NK-92 (cell line): ENCODE measurements around the gene GPR39.

Experiments used
- DNase-seq: peaks from one replicate; lab custom pipeline; 2025; ENCODE audit not compliant: unreplicated experiment; lab: John Stamatoyannopoulos, UW

GPR39 gene

DNA sequence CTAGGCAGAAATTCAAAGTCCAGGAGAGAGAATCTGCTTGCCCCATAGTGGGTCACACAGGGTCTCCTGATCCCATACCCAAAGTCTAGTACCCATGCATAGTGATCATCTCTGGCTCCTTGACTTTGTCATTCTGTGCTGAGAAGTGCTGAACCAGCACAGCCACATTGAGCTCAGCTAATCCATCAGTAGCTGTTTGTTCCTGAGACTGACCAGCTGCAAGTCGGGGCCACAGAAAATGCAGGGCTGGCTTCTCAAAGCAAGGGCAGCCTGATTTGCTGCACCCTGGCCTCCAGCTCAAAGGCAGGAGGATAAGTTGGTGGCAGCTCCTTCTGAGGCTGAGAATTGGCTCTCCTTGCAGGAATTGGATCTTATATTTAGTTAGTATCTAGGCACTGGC, 181.2 kb downstream of the GPR39 start:
- DNase-seq: no peak

GRCh38 chr2:132598536-132598935, 181.9 kb downstream of the GPR39 start:
- no peak for DNase-seq

DNA sequence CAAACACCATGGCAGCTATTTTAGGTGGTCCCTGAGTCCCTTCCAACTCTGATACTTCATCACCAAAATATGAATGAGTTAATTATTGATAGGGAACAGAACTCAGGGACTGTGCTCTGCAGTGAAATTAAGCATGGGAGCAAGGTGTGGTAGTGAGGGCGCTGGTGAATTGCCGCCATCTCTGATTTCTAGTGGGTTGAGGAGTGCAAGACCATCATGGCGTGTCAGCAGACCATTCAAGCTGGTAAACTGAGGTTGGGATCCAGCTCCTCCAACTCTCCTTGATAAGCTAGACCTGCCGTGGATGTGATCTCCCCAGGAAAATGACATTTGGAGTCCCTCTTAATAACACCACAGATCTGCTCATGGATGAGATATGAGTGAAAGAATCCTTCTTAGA, 183.0 kb downstream of the GPR39 start:
- DNase-seq: no peak

- no peak for DNase-seq
Measured at GRCh38 chr2:132604561-132604960, 188.0 kb downstream of the GPR39 start.

- no peak for DNase-seq
Measured at GRCh38 chr2:132605236-132606180, 188.9 kb downstream of the GPR39 start.

DNA sequence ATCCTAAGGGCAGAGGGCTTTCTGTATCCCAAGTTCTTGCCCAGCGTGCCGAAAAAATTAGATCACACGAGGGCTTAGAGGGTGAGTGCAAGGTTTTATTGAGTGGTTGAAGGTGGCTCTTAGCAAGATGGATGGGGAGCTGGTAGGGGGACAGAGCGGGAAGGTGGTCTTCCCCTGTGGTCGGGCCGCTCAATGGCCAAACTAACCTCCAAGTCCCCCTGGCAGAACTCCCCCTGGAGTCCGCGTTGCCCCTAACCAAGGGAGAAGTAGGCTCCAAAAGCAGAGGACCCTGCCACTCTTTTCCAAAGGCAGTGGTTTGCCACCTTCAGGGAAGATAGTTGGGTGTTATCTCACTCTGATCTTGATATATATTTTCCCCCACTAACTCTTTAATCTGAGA, 190.0 kb downstream of the GPR39 start:
- no peak for DNase-seq

DNA sequence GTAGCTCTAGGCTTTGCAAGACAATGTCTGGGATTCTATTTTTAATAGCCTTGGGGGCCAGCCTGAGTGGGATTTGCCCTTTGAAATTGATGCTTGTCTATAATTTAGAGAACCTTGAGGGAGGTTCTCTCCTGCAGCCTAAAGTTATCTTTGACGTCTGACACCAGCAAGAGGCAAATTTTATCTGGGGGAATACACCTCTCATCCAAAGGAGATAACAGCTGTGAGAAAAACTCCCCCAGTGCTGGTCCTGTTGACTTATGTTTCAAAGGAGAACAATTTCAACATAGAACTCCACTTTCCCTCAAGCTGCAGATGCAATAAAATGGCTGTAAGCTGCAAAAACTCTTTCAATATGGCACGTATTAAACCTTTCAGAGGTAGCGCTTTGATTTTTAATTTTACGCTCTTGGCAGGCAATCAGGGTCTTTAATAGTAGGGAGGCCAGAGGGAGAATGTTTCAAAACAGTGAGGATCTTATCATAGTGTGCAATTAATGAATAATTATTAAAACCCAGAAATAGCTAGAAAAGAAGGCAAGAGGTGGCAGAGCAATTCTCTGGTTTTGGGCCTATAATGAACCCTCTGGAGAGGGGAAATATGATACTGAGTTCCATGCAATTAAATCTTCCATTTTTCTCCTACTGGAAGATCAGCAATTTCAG, 191.0 kb downstream of the GPR39 start:
- no peak for DNase-seq

DNA sequence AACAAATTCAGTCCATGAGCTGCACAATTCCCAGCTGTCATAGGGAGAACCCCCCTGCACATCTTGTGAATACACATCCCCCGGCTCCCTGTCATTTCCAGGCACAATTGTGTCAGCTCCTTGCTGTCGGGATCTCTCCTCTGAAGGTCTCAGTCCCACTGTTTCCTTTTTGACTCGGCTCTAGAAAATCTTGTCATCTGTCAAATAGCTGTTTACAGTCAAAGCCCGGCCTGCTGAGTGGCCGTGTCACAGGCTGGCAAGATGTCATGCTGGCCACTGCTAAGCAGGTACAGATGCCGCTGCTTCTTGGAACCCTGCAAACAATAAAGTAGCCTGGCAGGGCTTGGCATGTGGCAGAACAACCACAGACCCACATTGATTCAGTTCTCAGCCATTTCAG, 191.7 kb downstream of the GPR39 start:
- no peak for DNase-seq

DNA sequence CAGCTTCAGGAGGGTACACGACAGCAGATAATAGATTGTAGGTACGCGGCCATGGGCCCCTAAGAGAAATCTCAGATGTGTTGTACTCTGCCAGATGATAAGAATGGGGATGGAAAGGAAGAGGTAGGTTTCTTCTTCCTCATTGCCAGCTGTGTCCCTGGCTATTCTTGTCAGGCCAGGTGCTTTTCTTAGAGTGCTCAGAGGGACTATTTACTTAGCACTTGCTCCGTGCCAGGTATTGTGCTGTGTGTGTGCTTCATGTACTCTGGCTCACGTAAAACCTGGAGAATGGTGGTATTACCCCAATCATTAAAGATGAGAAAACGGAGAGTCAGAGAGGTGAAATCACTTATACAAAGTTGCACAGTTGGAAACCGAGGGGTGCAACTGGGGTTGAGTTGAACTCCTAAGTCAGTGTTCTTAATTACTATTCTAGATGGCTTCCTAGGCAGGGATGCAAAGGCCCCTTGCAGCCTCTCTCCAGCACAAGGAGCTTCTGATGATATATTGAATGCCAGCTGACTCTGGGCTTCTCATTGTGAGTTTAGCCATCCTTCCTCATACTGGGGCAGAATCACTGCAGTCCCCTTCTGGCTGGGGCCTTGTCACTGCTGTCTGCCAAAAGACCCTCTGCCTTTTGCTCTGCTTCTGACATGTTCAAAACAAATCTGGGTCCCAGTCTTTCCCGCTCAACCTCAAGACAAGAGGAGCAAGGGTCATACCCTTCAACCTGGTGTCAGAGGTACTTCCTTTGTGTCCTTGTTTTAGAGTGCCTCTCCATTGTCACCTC, 192.7 kb downstream of the GPR39 start:
- DNase-seq: no peak

DNA sequence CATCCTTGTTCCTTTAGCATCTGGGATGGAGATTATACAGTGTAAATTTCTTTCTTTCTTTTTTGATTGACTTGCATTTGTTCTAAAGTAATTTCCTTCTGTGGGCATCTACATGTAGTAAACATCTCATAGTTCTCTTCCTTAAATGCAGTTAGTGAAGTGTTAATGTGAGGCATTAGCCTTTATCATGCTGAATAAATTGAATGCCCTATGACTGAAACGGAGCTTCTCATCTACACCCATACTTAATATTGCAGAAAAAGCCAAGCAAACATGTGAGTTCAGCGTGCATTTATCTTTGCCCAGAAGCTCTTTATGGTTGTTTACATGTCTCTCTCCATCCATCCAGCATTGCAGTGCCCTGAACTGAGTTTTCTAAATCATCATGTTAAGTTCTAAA, 195.1 kb downstream of the GPR39 start:
- no peak for DNase-seq

DNA sequence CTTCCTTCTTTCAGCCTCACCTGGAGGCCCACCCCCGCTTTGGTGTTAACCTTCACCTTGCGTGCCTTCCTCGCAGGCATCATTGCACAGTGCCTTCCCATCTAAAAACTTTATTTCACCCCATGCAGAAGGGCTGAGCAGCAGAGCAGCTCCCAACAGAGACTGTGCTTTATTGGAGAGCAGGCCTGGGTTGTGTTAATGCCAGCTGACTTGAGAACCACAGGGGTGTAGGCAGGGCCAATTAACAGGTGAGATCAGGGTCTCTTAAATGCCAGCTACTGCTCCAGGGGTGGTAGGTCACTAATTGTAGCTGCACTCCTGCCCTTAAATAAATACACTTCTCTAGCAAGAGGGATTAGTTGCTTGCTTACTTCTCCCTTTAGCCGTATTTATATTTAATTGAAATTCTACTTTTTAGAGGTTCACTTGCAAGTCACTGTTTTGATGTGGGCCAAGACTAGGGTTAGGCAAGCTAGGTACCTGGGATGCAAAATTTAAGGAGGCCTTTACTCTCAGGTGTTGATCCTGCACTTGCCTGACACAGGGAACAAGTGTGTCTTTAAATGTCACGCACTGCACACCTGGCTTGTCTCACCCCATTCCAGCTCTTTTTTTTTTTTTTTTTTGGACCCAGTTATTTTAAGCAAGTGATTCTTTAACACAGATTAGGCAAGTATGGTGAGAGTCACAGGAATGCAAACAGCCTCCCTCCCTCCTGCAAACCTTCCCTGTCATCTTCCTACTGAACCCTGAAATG, 198.9 kb downstream of the GPR39 start:
- no peak for DNase-seq

GRCh38 chr2:132617989-132618388, 201.4 kb downstream of the GPR39 start:
- no peak for DNase-seq

- DNase-seq: no peak
Measured at GRCh38 chr2:132618734-132619133, 202.1 kb downstream of the GPR39 start.

GRCh38 chr2:132620115-132620514, 203.5 kb downstream of the GPR39 start:
- DNase-seq: no peak

- DNase-seq: no peak
Measured at GRCh38 chr2:132621131-132621875, 204.7 kb downstream of the GPR39 start.

DNA sequence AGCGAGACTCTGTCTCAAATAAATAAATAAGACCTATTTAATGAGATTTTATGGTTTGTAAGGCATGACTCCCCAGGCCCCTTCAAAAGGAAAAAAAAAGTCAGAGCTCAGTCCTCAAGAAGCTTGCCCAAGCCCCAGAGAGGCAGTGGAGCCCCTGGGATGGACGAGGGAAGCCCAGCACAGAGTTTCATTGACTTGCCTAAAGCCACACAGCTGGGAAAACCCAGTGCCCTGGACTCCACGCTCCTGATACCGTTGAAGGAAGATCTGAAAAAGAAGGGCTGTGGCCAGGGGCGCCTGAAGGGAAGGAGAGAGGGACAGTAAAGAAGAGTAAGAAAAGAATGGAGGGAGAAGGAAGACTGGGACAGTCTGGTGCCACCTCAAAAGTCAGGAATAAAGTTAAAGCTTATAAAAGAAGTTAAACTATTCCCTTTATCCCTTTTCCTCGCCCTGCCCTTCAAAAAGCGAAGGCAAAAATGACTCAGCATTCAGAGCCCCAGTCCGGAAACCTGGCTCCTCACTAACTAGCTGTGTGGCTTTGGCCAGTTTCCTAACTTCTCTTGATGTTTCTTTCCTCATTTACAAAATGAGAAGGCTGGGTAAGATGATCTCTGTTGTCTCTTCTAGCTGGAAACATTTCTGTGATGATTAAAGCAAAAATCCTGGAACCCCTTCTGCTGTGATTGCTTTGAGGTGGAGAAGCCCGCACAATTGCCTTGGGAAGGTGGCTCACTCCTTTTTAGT, 206.7 kb downstream of the GPR39 start:
- DNase-seq: no peak

DNA sequence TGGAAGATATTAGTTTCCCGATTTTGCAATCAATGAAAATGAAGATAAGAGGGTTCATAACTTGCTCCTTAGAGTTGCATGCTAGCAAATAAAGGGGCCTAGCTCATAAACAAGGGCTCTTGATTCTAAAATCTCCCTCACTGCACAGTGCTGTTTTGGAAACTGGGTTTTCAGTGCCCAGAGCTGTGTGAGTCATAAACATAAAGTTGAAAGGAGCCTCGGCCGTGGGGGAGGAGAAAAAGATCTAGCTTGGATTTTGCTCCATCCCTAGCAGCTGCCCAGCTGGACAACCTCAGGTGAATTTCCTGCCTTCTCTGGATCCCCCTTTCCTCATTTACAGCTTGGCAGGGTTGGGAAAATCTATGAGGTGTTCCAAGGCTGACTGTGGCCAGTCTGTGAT, 210.9 kb downstream of the GPR39 start:
- DNase-seq: no peak

GRCh38 chr2:132632000-132632649, 215.5 kb downstream of the GPR39 start:
- DNase-seq: no peak

DNA sequence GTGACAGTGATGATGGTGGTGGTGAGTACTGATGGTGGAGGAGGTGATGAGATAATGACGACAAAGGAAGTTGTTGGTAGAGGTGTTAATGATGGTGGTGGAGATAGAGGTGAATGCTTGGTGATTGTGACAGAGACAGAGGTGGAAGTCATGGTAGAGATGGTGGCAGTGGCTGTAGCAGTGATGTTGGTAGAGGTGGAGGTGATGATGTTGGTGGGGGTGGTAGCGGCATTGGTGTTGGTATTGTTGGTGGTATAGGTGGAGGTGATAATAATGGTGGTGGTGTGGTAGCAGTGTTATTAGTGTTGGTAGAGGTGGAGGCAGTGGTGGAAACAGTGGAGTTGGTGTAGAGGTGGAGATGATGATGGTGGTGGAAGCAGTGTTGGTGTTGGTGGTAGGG, 217.0 kb downstream of the GPR39 start:
- no peak for DNase-seq
